ENCODE results near the gene PRDX4.
"Not testable (repeated sequence)": the region's sequence is repeated elsewhere in the genome, so short reads cannot be mapped to it uniquely, and the experiment has no call there.

The PRDX4 gene

DNA sequence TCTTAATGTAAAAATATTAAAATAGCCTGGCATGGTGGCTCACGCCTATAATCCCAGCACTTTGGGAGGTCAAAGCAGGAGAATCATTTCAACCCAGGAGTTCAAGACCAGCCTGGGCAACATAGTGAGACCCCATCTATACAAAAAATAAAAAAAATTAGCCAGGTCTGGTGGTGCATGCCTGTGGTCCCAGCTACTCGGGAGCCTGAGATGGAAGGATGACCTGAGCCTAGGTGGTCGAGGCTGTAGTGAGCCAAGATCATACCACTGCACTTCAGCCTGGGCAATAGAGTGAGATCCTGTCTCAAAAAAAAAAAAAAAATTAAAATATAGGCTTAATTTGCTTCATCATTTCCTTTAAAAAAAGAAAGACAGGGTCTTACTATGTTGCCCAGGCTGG lies 9.2 kb downstream of the PRDX4 start:
- not testable (repeated sequence) for DNase-seq

- DNase-seq = no peak
These were observed 24.9 kb downstream of the PRDX4 start for GRCh38 chrX:23692166-23692565.

GRCh38 chrX:23694606-23695005 lies 27.3 kb downstream of the PRDX4 start:
- DNase-seq = peak; percentile 33

- no peak for DNase-seq
These were observed 32.4 kb downstream of the PRDX4 start for GRCh38 chrX:23699636-23700194.

- DNase-seq = no peak
These were observed 37.4 kb downstream of the PRDX4 start for GRCh38 chrX:23704673-23705206.

GRCh38 chrX:23705235-23705634 lies 37.9 kb downstream of the PRDX4 start:
- no peak for DNase-seq

- DNase-seq = no peak
These were observed 52.9 kb downstream of the PRDX4 start for GRCh38 chrX:23720117-23720677.

DNA sequence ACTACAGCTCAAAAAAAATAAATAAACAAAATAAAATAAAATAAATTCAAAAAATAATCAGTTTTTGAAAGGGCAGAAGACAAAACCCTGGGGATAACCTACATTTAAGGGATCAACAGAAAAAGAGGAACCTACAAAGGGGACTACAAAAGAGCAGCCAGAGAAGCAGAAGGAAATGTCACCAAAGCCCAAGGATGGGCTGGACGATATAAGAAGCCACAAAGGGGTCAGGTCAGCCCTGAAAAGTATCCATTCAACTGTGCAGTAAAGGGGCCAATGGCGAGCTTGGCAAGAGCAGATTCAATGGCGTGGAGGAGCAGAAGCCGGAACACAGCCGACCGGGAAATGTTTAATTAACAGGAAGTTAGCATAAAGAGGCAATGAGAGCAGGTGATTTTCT lies 58.9 kb downstream of the PRDX4 start:
- no peak for DNase-seq

DNA sequence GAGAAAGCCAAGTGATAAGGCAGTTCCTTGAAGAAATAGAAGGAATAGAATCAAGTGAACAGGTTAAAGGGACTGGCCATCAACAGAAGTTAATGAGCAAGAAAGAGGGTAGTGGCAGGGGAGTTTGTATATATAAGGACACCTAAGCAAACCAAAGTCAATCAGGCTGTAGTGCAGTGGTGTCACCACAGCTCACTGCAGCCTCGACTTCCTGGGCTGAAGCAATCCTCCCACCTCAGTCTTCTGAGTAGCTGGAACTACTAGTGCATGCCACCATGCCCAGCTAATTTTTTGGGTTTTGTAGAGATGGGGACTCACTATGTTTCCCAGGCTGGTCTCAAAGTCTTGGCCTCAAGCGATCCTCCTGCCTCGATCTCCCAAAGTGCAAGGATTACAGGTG lies 59.9 kb downstream of the PRDX4 start:
- DNase-seq = no peak

DNA sequence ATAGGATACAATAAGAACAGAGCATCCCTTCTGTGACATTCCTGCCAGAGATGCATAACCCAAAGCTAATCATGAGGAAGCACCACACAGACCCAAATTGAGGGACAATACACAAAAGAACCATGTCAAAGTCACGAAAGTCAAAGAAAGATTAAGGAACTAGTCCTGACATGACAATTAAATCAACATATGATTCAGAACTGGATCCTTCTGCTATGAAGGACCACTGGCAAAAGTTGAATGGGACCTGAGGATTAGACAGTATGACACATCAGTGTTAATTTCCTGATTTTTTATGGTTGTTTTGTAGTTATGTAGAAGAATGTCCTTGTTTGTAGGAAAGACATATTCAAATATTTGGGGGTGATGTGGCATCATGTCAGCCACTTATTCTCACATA lies 61.9 kb downstream of the PRDX4 start:
- DNase-seq = no peak

DNA sequence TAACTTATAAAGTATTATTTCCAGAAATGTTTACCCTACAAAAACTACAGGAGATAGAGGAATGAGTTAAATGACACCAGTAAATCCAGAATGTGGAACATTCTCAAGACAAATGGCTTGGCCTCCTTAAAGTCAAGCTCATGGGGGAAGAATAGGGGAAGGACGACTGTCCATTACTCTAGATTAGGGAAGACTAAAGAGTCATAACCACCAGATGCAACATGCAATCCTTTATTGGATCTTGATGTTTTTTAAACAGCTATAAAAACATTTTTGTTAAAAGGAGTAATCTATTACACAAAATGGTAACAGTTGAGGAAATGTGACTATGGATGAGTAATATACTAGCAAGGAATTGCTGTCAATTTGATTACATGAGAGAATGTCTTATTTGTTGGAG lies 64.7 kb downstream of the PRDX4 start:
- DNase-seq = no peak

GRCh38 chrX:23732704-23733103 lies 65.4 kb downstream of the PRDX4 start:
- no peak for DNase-seq
